GM10248 (cell line): ENCODE data around the gene FNDC3B.

ENCODE experiments used
- CTCF ChIA-PET: fragments of 300-600 bp; sonication (Branson Sonifier 250); formaldehyde crosslinking; extraction: SDS; loops from one replicate; lab custom pipeline; 2021; ENCODE audit warnings: antibody characterized with exemption; lab: Yijun Ruan, JAX
- POLR2A ChIA-PET: fragments of 350-650 bp; sonication (Branson Sonifier 250); formaldehyde crosslinking; extraction: SDS; loops from one replicate; lab custom pipeline; 2020; ENCODE audit warnings: antibody characterized with exemption; lab: Yijun Ruan, JAX
- DNase-seq: peaks from one replicate; pipeline ENCODE4 v3.0.0; 2012; ENCODE audit errors: extremely low spot score
- TF ChIP-seq, protein P1 (sequence below): IDR thresholded peaks from 2 replicates; pipeline ENCODE4 v1.5.1; 2012; ENCODE audit warnings: mild to moderate bottlenecking, low read depth; ENCODE audit errors: extremely low read depth, missing control alignments, control extremely low read depth

The FNDC3B gene

DNA sequence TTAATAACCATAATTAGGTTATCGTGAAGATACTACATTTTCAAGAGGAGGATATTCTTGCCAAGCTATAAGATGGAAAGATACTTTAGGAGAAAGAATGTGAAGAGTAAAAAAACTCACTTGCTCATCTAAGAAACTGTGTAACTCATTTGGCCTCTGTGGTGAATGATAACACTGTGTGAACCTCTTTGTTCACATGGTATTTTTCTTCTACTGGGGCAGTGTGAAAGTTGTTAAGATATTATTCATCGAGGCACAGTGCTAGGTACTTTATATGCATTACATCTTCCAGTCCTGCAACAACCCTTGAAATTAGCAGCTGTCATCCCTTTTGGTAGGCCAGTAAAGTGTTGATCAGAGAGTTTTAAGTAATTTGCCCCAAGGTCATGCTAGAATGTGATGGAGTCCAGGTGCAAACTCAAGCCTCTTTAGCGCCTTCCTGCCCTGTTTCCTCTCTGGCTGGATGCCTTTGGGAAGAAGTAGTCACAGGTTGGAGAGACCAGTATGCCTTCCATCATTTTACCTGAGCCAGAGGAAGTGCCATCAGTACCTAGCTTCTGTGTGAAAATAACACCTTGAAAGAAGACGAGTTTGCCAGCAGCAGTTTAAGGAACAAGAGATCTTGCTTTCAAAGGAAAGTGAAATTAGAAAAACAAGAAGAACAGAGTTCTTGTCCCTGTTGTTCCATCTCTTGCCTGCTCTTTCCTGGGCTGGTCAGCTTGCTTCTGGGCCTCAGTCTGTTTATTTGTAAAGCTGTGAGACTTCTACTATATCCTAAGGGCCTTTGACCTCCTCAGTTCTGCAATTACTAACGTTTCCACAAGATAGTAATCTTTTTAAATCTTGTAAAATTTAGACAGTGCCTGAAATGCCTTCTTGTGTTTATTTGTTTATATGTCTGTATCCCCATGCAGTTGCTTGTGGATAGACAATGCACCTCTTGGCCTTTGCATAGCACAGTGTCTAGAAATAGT, 179.3 kb downstream of the FNDC3B start:
- ChIA-PET CTCF (interaction anchor here (1.0 to 2.4 kb wide), 3 partner anchors 9 to 18 kb away, joined by 3 to 11 read pairs (median 3); no protein-coding TSS in a partner anchor), POLR2A (no interaction called here)
- TF ChIP-seq, protein P1, sequence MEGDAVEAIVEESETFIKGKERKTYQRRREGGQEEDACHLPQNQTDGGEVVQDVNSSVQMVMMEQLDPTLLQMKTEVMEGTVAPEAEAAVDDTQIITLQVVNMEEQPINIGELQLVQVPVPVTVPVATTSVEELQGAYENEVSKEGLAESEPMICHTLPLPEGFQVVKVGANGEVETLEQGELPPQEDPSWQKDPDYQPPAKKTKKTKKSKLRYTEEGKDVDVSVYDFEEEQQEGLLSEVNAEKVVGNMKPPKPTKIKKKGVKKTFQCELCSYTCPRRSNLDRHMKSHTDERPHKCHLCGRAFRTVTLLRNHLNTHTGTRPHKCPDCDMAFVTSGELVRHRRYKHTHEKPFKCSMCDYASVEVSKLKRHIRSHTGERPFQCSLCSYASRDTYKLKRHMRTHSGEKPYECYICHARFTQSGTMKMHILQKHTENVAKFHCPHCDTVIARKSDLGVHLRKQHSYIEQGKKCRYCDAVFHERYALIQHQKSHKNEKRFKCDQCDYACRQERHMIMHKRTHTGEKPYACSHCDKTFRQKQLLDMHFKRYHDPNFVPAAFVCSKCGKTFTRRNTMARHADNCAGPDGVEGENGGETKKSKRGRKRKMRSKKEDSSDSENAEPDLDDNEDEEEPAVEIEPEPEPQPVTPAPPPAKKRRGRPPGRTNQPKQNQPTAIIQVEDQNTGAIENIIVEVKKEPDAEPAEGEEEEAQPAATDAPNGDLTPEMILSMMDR, result no peak
- DNase-seq, result no peak

DNA sequence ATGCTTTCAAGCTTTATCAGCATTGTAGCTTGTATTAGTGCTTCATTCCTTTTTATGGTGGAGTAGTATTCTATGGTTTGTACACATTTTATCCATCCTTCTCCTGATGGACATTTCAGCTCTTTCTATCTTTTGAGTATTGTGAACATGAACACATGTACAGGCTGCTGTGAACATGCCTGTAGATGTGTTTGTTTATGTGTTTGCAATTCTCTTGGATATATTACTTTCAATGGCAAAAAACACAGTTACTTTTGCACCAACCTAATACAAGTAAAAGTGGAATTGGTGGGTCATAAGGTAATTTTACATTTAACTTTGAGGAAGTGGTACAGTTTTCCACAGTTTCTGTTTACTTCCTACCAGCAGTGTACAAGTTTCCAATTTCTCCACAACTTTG, 180.4 kb downstream of the FNDC3B start:
- TF ChIP-seq, protein P1, result no peak
- POLR2A ChIA-PET, result no interaction called here
- DNase-seq, result no peak
- CTCF ChIA-PET, result interaction anchor here (1.3 kb wide), 1 partner anchor 13 kb away, joined by 4 read pairs; no protein-coding TSS in a partner anchor

DNA sequence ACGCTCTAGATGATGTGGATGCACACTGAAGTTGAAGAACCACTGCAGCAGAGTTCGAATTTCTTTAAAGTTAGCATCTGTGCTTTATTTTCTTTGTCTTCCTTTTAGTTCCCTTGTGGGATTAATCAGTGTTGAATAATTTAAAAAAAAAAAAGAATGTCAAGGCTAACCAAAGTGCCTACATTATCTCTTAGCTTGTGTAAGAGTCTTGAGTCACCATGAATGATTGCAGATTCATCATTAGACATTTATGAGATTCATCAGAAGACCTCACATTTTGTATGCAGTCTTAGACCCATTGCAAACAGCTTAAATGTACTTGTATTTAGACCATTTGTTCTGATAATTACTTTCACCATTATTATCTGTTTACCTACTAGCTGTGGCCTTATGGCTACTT, 182.2 kb downstream of the FNDC3B start:
- TF ChIP-seq, protein P1, result no peak
- CTCF ChIA-PET, result interaction anchor here (1.1 to 1.6 kb wide), 2 partner anchors 14 to 32 kb away, joined by 3 to 4 read pairs; no protein-coding TSS in a partner anchor

DNA sequence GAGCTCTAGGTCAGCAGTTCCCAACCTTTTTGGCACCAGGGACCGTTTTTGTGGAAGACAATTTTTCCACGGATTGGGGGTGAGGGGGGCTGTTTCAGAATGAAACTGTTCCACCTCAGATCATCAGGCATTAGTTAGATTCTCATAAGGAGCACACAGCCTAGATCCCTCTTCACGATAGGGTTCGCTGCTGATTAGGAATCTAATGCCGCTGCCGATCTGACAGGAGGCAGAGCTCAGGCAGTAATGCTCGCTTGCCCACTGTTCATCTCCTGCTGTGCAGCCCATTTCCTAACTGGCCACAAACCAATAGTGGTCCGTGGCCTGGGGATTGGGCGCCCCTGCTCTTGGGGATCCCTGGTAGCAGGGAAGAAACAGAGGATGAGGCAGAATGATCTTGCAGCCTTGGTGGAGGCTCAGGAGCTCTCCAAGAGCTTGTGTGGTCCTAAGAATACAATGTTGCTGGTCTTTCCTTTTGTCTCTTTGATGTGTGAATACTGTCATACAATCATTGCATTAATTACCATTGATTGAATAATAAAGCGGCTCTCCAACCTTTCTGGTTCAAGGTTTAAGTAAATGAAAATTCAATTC, 183.2 kb downstream of the FNDC3B start:
- POLR2A ChIA-PET, result no interaction called here
- CTCF ChIA-PET, result interaction anchor here (1.0 kb wide), 1 partner anchor 93 kb away, joined by 3 read pairs; no protein-coding TSS in a partner anchor
- TF ChIP-seq, protein P1, result no peak
- no peak for DNase-seq

More for the DNA sequence above, 182.2 kb downstream of the FNDC3B start:
- DNase-seq, result no peak
- POLR2A ChIA-PET, result no interaction called here

DNA sequence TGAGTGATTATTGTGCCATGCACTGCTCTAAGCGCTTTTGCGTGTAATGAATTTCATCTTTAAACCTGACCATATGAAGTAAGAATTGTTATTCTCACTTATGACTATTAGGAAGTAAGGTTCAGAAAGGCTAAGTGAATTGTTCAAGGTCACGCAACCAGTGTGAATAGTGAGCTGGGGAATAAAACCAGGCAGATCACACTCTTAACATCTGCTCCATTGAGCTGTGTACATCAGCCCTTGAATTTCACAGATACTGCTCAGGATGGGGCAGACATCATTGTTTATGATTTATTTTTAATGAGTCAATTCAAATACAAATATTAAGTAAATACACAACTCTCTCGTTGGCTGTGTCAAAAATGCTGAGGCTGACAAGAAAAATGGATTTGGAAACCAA, 184.5 kb downstream of the FNDC3B start:
- POLR2A ChIA-PET, result no interaction called here
- no peak for DNase-seq
- TF ChIP-seq, protein P1, result no peak
- CTCF ChIA-PET, result no interaction called here

DNA sequence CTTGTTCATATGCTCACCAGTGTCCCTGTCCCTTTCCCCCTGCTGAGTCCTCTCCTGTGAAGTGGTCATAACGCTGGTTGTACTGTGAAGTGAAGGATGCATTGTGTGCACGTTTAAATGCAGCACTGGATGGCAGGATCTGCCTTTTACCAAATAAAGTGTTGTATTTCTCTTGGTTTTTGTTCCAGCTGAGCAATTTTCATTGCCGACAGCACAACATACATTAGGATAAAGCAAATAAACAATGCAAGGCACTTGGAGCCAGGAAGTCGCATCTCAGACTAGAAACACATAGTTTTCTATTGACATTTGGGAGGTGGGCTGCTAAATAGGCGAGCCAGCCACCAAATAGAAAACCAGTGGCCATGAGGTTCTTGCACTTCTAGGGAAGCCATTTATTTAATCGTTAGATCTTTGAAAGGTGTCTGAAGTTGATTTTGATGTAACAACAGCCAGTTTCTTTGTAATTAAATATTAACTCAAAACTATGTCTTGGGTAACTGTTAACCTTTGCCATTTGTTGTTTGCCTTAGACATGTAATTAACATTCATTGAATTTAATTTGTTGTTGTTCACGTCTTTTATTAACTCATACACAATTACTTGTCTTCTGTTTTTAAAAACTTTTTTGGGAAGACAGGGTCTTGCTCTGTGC, 185.3 kb downstream of the FNDC3B start:
- ChIA-PET POLR2A (no interaction called here), CTCF (no interaction called here)
- TF ChIP-seq, protein P1, result no peak
- no peak for DNase-seq
